ENCODE data around the gene CHST6.
"Not testable (repeated sequence)": the region's sequence is repeated elsewhere in the genome, so short reads cannot be mapped to it uniquely, and the experiment has no call there.

CHST6 gene

GRCh38 chr16:75516189-75516966 is 21.1 kb upstream of the CHST6 start:
- not testable (repeated sequence) for H3K4me1 ChIP-seq (ENCODE audit: control insufficient read depth, low read depth, low read length); H4K5ac ChIP-seq (ENCODE audit: low read length); H3K79me1 ChIP-seq (ENCODE audit: low read length); H3K23ac ChIP-seq (ENCODE audit: low read length); H2BK120ac ChIP-seq (ENCODE audit: low read depth, low read length); H2AK5ac ChIP-seq (ENCODE audit: low read length); H4K8ac ChIP-seq (ENCODE audit: low read depth, low read length); H2BK15ac ChIP-seq (replicated peaks; ENCODE audit: low read depth); H3K79me2 ChIP-seq (ENCODE audit: control insufficient read depth, insufficient read depth, low read length); H3K27me3 ChIP-seq (ENCODE audit: insufficient read depth, low read length, poor library complexity); H3K36me3 ChIP-seq (ENCODE audit: control insufficient read depth, insufficient read depth, low read length)
- Histone ChIP-seq H3K4me3 (ENCODE audit: low read length) (peak overlapping the region; percentile 68), H3K18ac (ENCODE audit: low read length) (peak overlapping the region; percentile 83), H3K4me2 (ENCODE audit: low read length) (peak overlapping the region; percentile 89), H3K27ac (ENCODE audit: low read depth, low read length) (peak overlapping the region; percentile 92), H3K56ac (ENCODE audit: low read length) (peak overlapping the region; percentile 96), H3K4ac (ENCODE audit: low read depth, low read length) (peak overlapping the region; percentile 64), H2BK5ac (ENCODE audit: low read length) (peak overlapping the region; percentile 35), H3K9ac (ENCODE audit: low read length) (peak overlapping the region; percentile 92)
- peak; percentile 57 for DNase-seq
- no CpG with 5 or more reads among the region's 42 CpGs for WGBS (ENCODE audit: extremely low coverage, insufficient coverage, low lambda C conversion rate)

- Histone ChIP-seq H3K4me2 (ENCODE audit: low read length) (no peak overlapping the region), H3K9ac (ENCODE audit: low read length) (no peak overlapping the region), H2BK15ac (replicated peaks; ENCODE audit: low read depth) (no peak overlapping the region), H3K27me3 (ENCODE audit: insufficient read depth, low read length, poor library complexity) (no peaks in the 10 kb centered on the region), H3K36me3 (ENCODE audit: control insufficient read depth, insufficient read depth, low read length) (no peaks in the 10 kb centered on the region), H3K79me1 (ENCODE audit: low read length) (no peaks in the 10 kb centered on the region), H2BK5ac (ENCODE audit: low read length) (no peak overlapping the region), H3K27ac (ENCODE audit: low read depth, low read length) (no peak overlapping the region), H2BK120ac (ENCODE audit: low read depth, low read length) (no peak overlapping the region), H4K8ac (ENCODE audit: low read depth, low read length) (no peak overlapping the region), H3K23ac (ENCODE audit: low read length) (no peak overlapping the region), H3K56ac (ENCODE audit: low read length) (no peak overlapping the region), H2AK5ac (ENCODE audit: low read length) (no peak overlapping the region), H3K4me1 (ENCODE audit: control insufficient read depth, low read depth, low read length) (peaks cover 3% of the 10 kb centered on the region), H3K18ac (ENCODE audit: low read length) (no peak overlapping the region), H3K4me3 (ENCODE audit: low read length) (no peak overlapping the region), H3K4ac (ENCODE audit: low read depth, low read length) (no peak overlapping the region), H4K5ac (ENCODE audit: low read length) (no peak overlapping the region), H3K79me2 (ENCODE audit: control insufficient read depth, insufficient read depth, low read length) (no peaks in the 10 kb centered on the region)
- no CpG with 5 or more reads among the region's 11 CpGs for WGBS (ENCODE audit: extremely low coverage, insufficient coverage, low lambda C conversion rate)
- no peak for DNase-seq
Observed at GRCh38 chr16:75514296-75514695, 19.1 kb upstream of the CHST6 start.

GRCh38 chr16:75506574-75506973 is 11.3 kb upstream of the CHST6 start:
- Histone ChIP-seq H3K27me3 (ENCODE audit: insufficient read depth, low read length, poor library complexity) (no peaks in the 10 kb centered on the region), H4K5ac (ENCODE audit: low read length) (no peak overlapping the region), H3K79me1 (ENCODE audit: low read length) (no peaks in the 10 kb centered on the region), H4K8ac (ENCODE audit: low read depth, low read length) (no peak overlapping the region), H3K18ac (ENCODE audit: low read length) (no peak overlapping the region), H2BK15ac (replicated peaks; ENCODE audit: low read depth) (no peak overlapping the region), H2AK5ac (ENCODE audit: low read length) (no peak overlapping the region), H2BK120ac (ENCODE audit: low read depth, low read length) (no peak overlapping the region), H3K79me2 (ENCODE audit: control insufficient read depth, insufficient read depth, low read length) (no peaks in the 10 kb centered on the region), H2BK5ac (ENCODE audit: low read length) (no peak overlapping the region), H3K36me3 (ENCODE audit: control insufficient read depth, insufficient read depth, low read length) (no peaks in the 10 kb centered on the region), H3K4me1 (ENCODE audit: control insufficient read depth, low read depth, low read length) (peaks cover 3% of the 10 kb centered on the region), H3K56ac (ENCODE audit: low read length) (no peak overlapping the region), H3K23ac (ENCODE audit: low read length) (no peak overlapping the region), H3K4me3 (ENCODE audit: low read length) (no peak overlapping the region), H3K27ac (ENCODE audit: low read depth, low read length) (no peak overlapping the region), H3K9ac (ENCODE audit: low read length) (no peak overlapping the region), H3K4me2 (ENCODE audit: low read length) (no peak overlapping the region), H3K4ac (ENCODE audit: low read depth, low read length) (no peak overlapping the region)
- no peak for DNase-seq
- no CpG with 5 or more reads among the region's 7 CpGs for WGBS (ENCODE audit: extremely low coverage, insufficient coverage, low lambda C conversion rate)

GRCh38 chr16:75506107-75506506 is 10.9 kb upstream of the CHST6 start:
- whole genome bisulfite sequencing (ENCODE audit: extremely low coverage, insufficient coverage, low lambda C conversion rate), result no CpG with 5 or more reads among the region's 3 CpGs
- Histone ChIP-seq H3K79me1 (ENCODE audit: low read length) (no peaks in the 10 kb centered on the region), H3K27ac (ENCODE audit: low read depth, low read length) (no peak overlapping the region), H3K4me3 (ENCODE audit: low read length) (no peak overlapping the region), H2AK5ac (ENCODE audit: low read length) (no peak overlapping the region), H3K18ac (ENCODE audit: low read length) (no peak overlapping the region), H2BK120ac (ENCODE audit: low read depth, low read length) (no peak overlapping the region), H3K4me1 (ENCODE audit: control insufficient read depth, low read depth, low read length) (peaks cover 3% of the 10 kb centered on the region), H4K8ac (ENCODE audit: low read depth, low read length) (no peak overlapping the region), H3K36me3 (ENCODE audit: control insufficient read depth, insufficient read depth, low read length) (no peaks in the 10 kb centered on the region), H3K4me2 (ENCODE audit: low read length) (no peak overlapping the region), H4K5ac (ENCODE audit: low read length) (no peak overlapping the region), H3K27me3 (ENCODE audit: insufficient read depth, low read length, poor library complexity) (no peaks in the 10 kb centered on the region), H3K79me2 (ENCODE audit: control insufficient read depth, insufficient read depth, low read length) (no peaks in the 10 kb centered on the region), H2BK5ac (ENCODE audit: low read length) (no peak overlapping the region), H2BK15ac (replicated peaks; ENCODE audit: low read depth) (no peak overlapping the region), H3K9ac (ENCODE audit: low read length) (no peak overlapping the region), H3K23ac (ENCODE audit: low read length) (no peak overlapping the region), H3K56ac (ENCODE audit: low read length) (no peak overlapping the region), H3K4ac (ENCODE audit: low read depth, low read length) (no peak overlapping the region)
- DNase-seq, result no peak

GRCh38 chr16:75503801-75504200 is 8.6 kb upstream of the CHST6 start:
- H2AK5ac ChIP-seq (ENCODE audit: low read length), result no peak overlapping the region
- no peak overlapping the region for H3K4ac ChIP-seq (ENCODE audit: low read depth, low read length)
- H2BK120ac ChIP-seq (ENCODE audit: low read depth, low read length), result no peak overlapping the region
- no peak overlapping the region for H3K18ac ChIP-seq (ENCODE audit: low read length)
- DNase-seq, result no peak
- H3K56ac ChIP-seq (ENCODE audit: low read length), result no peak overlapping the region
- H3K79me1 ChIP-seq (ENCODE audit: low read length), result no peaks in the 10 kb centered on the region
- H3K23ac ChIP-seq (ENCODE audit: low read length), result no peak overlapping the region
- no peak overlapping the region for H3K4me2 ChIP-seq (ENCODE audit: low read length)
- no peak overlapping the region for H4K8ac ChIP-seq (ENCODE audit: low read depth, low read length)
- H3K4me1 ChIP-seq (ENCODE audit: control insufficient read depth, low read depth, low read length), result no peaks in the 10 kb centered on the region
- H2BK15ac ChIP-seq (replicated peaks; ENCODE audit: low read depth), result no peak overlapping the region
- H3K9ac ChIP-seq (ENCODE audit: low read length), result no peak overlapping the region
- no peaks in the 10 kb centered on the region for H3K27me3 ChIP-seq (ENCODE audit: insufficient read depth, low read length, poor library complexity)
- no peak overlapping the region for H4K5ac ChIP-seq (ENCODE audit: low read length)
- no peak overlapping the region for H3K4me3 ChIP-seq (ENCODE audit: low read length)
- no CpG with 5 or more reads among the region's 1 CpG for WGBS (ENCODE audit: extremely low coverage, insufficient coverage, low lambda C conversion rate)
- no peak overlapping the region for H3K27ac ChIP-seq (ENCODE audit: low read depth, low read length)
- no peak overlapping the region for H2BK5ac ChIP-seq (ENCODE audit: low read length)
- no peaks in the 10 kb centered on the region for H3K36me3 ChIP-seq (ENCODE audit: control insufficient read depth, insufficient read depth, low read length)
- H3K79me2 ChIP-seq (ENCODE audit: control insufficient read depth, insufficient read depth, low read length), result no peaks in the 10 kb centered on the region

Measured in mesendoderm (in vitro differentiated cells).